NOMO-1 (cell line): ENCODE data around the gene P2RY6.

ENCODE experiments used
- DNase-seq, 2 experiments: peaks; one replicate each; lab custom pipeline; 2025; ENCODE audit not compliant: unreplicated experiment in 2 of 2; lab: John Stamatoyannopoulos, UW

P2RY6 gene

GRCh38 chr11:73236205-73236765, 35.9 kb upstream of the P2RY6 start:
- no peak for DNase-seq

GRCh38 chr11:73236854-73237253, 35.3 kb upstream of the P2RY6 start:
- peak in 1 of 2 experiments; percentile 41 for DNase-seq

GRCh38 chr11:73237471-73238290, 34.5 kb upstream of the P2RY6 start:
- DNase-seq, result no peak

- no peak for DNase-seq
These were observed 33.0 kb upstream of the P2RY6 start for GRCh38 chr11:73239111-73239521.

GRCh38 chr11:73239571-73240189, 32.5 kb upstream of the P2RY6 start:
- DNase-seq, result no peak

- DNase-seq, result no peak
These were observed 31.9 kb upstream of the P2RY6 start for GRCh38 chr11:73240190-73240781.

GRCh38 chr11:73241300-73241699, 30.8 kb upstream of the P2RY6 start:
- DNase-seq, result no peak

GRCh38 chr11:73242251-73243092, 29.7 kb upstream of the P2RY6 start:
- peak; percentile 22 to 29 for DNase-seq

- no peak for DNase-seq
These were observed 29.0 kb upstream of the P2RY6 start for GRCh38 chr11:73243093-73243485.

- DNase-seq, result no peak
These were observed 27.4 kb upstream of the P2RY6 start for GRCh38 chr11:73244589-73245240.

GRCh38 chr11:73245461-73245860, 26.7 kb upstream of the P2RY6 start:
- DNase-seq, result no peak

GRCh38 chr11:73246303-73246702, 25.8 kb upstream of the P2RY6 start:
- no peak for DNase-seq

GRCh38 chr11:73248526-73249185, 23.5 kb upstream of the P2RY6 start:
- DNase-seq, result no peak

- DNase-seq, result no peak
These were observed 22.8 kb upstream of the P2RY6 start for GRCh38 chr11:73249304-73249703.

- peak; percentile 25 to 42 for DNase-seq
These were observed 22.0 kb upstream of the P2RY6 start for GRCh38 chr11:73249853-73250783.

- peak in 1 of 2 experiments; percentile 34 for DNase-seq
These were observed 19.5 kb upstream of the P2RY6 start for GRCh38 chr11:73252577-73253191.

GRCh38 chr11:73257342-73258103, 14.6 kb upstream of the P2RY6 start:
- no peak for DNase-seq
